Activated CD8-positive, alpha-beta memory T cell treated with anti-CD3 and anti-CD28 coated beads, Interleukin-2, amount 50 U/mL, for 24 hours (primary cell): ENCODE results near the gene ARMC3.

Experiments
- DNase-seq: peaks from one replicate; pipeline ENCODE4 v3.0.0-alpha.2; 2020; ENCODE audit errors: extremely low read depth

Gene ARMC3

GRCh38 chr10:22992075-22992474 lies 64.2 kb downstream of the ARMC3 start:
- DNase-seq: no peak

GRCh38 chr10:22992621-22993020 lies 64.8 kb downstream of the ARMC3 start:
- DNase-seq: no peak

GRCh38 chr10:22993314-22993713 lies 65.5 kb downstream of the ARMC3 start:
- no peak for DNase-seq

- no peak for DNase-seq
Observed at GRCh38 chr10:22997096-22997495, 69.2 kb downstream of the ARMC3 start.

- DNase-seq: no peak
Observed at GRCh38 chr10:22998091-22998490, 70.2 kb downstream of the ARMC3 start.

- DNase-seq: no peak
Observed at GRCh38 chr10:22999942-23000341, 72.1 kb downstream of the ARMC3 start.

- no peak for DNase-seq
Observed at GRCh38 chr10:23001901-23002516, 74.2 kb downstream of the ARMC3 start.

- DNase-seq: no peak
Observed at GRCh38 chr10:23005150-23005549, 77.3 kb downstream of the ARMC3 start.

- DNase-seq: no peak
Observed at GRCh38 chr10:23013581-23014335, 85.9 kb downstream of the ARMC3 start.

GRCh38 chr10:23015021-23015707 lies 87.3 kb downstream of the ARMC3 start:
- DNase-seq: no peak

GRCh38 chr10:23016636-23017035 lies 88.8 kb downstream of the ARMC3 start:
- no peak for DNase-seq

- DNase-seq: no peak
Observed at GRCh38 chr10:23019633-23020032, 91.8 kb downstream of the ARMC3 start.

- DNase-seq: no peak
Observed at GRCh38 chr10:23021430-23021829, 93.6 kb downstream of the ARMC3 start.

GRCh38 chr10:23024002-23024401 lies 96.1 kb downstream of the ARMC3 start:
- DNase-seq: no peak

- no peak for DNase-seq
Observed at GRCh38 chr10:23031318-23031717, 103.5 kb downstream of the ARMC3 start.

GRCh38 chr10:23034790-23035189 lies 106.9 kb downstream of the ARMC3 start:
- no peak for DNase-seq

GRCh38 chr10:23035569-23035968 lies 107.7 kb downstream of the ARMC3 start:
- no peak for DNase-seq

GRCh38 chr10:23037152-23037551 lies 109.3 kb downstream of the ARMC3 start:
- no peak for DNase-seq

GRCh38 chr10:23037561-23037960 lies 109.7 kb downstream of the ARMC3 start:
- no peak for DNase-seq

- no peak for DNase-seq
Observed at GRCh38 chr10:23038172-23038571, 110.3 kb downstream of the ARMC3 start.

GRCh38 chr10:23040002-23040401 lies 112.1 kb downstream of the ARMC3 start:
- no peak for DNase-seq

- no peak for DNase-seq
Observed at GRCh38 chr10:23046027-23046426, 118.2 kb downstream of the ARMC3 start.
